ENCODE results near the gene KIF26A. TPM values are rescaled to one million over a fixed set of nuclear protein-coding genes. Genes with fewer than 3 reads are reported as not detected.

The KIF26A gene
- total and polyA plus RNA-seq, 2 donors (not counting 1 experiment from before 2014, with no cell fraction given), result 0.15 TPM; not detected in 1

DNA sequence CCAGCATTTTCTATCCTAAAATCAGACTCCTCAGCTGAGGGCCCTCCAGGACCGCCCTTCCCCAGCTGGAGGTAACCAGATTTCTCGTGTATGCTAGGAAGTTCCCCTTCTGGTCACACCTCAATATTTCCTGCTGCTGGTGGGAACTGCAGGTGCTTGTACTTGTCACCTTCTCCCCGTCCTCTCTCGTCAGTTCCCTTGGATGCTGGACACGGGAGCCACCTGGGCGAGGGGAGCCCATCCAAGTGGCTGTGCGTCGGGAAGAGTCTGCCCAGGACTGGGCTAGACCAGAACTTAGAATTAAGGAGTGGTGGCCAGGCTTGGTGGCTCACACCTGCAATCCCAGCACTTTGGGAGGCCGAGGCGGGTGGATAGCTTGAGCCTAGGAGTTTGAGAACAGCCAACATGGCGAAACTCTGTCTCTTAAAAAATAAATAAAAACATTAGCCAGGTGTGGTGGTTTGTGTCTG lies 23.2 kb upstream of the KIF26A start:
- Histone ChIP-seq H3K9me3 (ENCODE audit: control extremely low read depth in 1 of 3, control insufficient read depth in 2 of 3, insufficient read depth in 1 of 3, low read length in 2 of 3) (peaks cover 0 to 10% (median 0%) of the 10 kb centered on the region in 3 donors), H3K36me3 (replicated peaks in 1 of 2; ENCODE audit: control extremely low read depth in 1 of 2, control insufficient read depth in 1 of 2, extremely low read depth in 1 of 2, insufficient read depth in 2 of 2, low read length in 1 of 2) (no peaks in the 10 kb centered on the region), H3K27ac (ENCODE audit: low read length in 2 of 2) (no peak overlapping the region), H3K79me2 (ENCODE audit: control insufficient read depth, insufficient read depth, low read length) (no peaks in the 10 kb centered on the region), H2AFZ (ENCODE audit: insufficient read depth, low read depth, low read length, poor library complexity, severe bottlenecking) (no peak overlapping the region), H3K9ac (ENCODE audit: low read length) (no peak overlapping the region), H3K4me3 (ENCODE audit: control extremely low read depth in 1 of 5, extremely low read depth in 1 of 5, insufficient read depth in 1 of 5, low read depth in 2 of 5, low read length in 4 of 5) (no peak overlapping the region), H4K20me1 (ENCODE audit: control insufficient read depth, insufficient read depth, low read length, poor library complexity, severe bottlenecking) (no peaks in the 10 kb centered on the region), H3K4me2 (replicated peaks; ENCODE audit: low read depth, low read length, poor library complexity, severe bottlenecking) (no peak overlapping the region), H3K4me1 (ENCODE audit: control insufficient read depth in 2 of 2, insufficient read depth in 2 of 2, low read length in 2 of 2) (peaks cover 5% of the 10 kb centered on the region in 2 donors), H3K27me3 (replicated peaks in 1 of 4; ENCODE audit: control extremely low read depth in 1 of 4, control insufficient read depth in 3 of 4, insufficient read depth in 4 of 4, low read length in 3 of 4) (peaks cover 0 to 20% (median 5%) of the 10 kb centered on the region in 4 experiments)
- intact Hi-C loops (cut with micrococcal nuclease), result no loop called here
- DNase-seq (no peak), ATAC-seq (ENCODE audit: low read depth) (no peak)
- CTCF ChIA-PET, result no interaction called here
- H3K4me3 Mint-ChIP-seq, result no peak overlapping the region
- POLR2A ChIA-PET, result interaction anchor here (0.6 kb wide), 1 partner anchor 601 kb away, joined by 4 read pairs; no protein-coding TSS in a partner anchor
- peaks cover 8% of the 10 kb centered on the region for H3K4me1 Mint-ChIP-seq
- no peak overlapping the region for H3K27ac Mint-ChIP-seq
- 76% methylated on average over 9 of the region's 11 CpGs for WGBS (ENCODE audit: insufficient coverage)
- peaks cover 29% of the 10 kb centered on the region for H3K27me3 Mint-ChIP-seq
- H3K9me3 Mint-ChIP-seq (ENCODE audit: insufficient read depth), result no peaks in the 10 kb centered on the region
- TF ChIP-seq EZH2 (IDR thresholded peaks at IDR 0.05; ENCODE audit: borderline replicate concordance, insufficient read depth, low read depth, low read length, poor library complexity, severe bottlenecking), result no peak
- TF ChIP-seq, protein P1, sequence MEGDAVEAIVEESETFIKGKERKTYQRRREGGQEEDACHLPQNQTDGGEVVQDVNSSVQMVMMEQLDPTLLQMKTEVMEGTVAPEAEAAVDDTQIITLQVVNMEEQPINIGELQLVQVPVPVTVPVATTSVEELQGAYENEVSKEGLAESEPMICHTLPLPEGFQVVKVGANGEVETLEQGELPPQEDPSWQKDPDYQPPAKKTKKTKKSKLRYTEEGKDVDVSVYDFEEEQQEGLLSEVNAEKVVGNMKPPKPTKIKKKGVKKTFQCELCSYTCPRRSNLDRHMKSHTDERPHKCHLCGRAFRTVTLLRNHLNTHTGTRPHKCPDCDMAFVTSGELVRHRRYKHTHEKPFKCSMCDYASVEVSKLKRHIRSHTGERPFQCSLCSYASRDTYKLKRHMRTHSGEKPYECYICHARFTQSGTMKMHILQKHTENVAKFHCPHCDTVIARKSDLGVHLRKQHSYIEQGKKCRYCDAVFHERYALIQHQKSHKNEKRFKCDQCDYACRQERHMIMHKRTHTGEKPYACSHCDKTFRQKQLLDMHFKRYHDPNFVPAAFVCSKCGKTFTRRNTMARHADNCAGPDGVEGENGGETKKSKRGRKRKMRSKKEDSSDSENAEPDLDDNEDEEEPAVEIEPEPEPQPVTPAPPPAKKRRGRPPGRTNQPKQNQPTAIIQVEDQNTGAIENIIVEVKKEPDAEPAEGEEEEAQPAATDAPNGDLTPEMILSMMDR (IDR thresholded peaks at IDR 0.05), result no peak

DNA sequence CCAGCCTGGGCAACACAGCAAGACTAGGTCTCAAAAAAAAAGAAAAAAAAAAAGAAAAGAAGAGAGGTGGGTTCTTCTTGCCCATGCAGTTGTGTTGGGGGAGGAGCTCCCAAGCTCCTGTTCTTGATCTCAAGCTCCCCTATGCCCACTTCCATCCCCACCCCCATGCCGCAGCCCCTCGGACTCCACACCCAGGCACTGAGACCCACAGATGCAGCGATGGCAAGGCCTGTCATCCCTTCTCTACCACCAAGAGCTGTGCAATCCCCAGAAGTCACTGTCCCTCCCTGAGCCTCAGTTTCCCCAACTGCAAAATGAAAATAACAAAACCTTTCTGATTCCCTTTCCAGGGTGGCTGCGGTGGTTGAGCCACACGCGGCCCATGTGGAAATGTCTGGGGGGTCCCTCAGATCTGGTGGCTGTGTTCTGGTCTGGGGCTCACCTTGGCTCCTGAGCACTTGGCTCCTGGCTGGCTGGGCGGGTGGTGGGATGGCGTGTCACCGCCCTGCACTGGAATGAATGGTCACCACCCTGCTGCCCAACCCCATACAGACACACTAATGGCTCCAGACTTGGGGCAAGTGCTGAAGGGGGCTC lies 22.6 kb upstream of the KIF26A start:
- Mint-ChIP-seq H3K4me3 (peak overlapping the region; percentile 69), H3K9me3 (ENCODE audit: insufficient read depth) (no peaks in the 10 kb centered on the region), H3K4me1 (peaks cover 8% of the 10 kb centered on the region), H3K27me3 (peaks cover 33% of the 10 kb centered on the region), H3K27ac (no peak overlapping the region)
- ATAC-seq (ENCODE audit: low read depth) (no peak), DNase-seq (no peak)
- no peak overlapping the region for H3K27ac ChIP-seq (ENCODE audit: low read length in 2 of 2)
- no peak overlapping the region for H2AFZ ChIP-seq (ENCODE audit: insufficient read depth, low read depth, low read length, poor library complexity, severe bottlenecking)
- H4K20me1 ChIP-seq (ENCODE audit: control insufficient read depth, insufficient read depth, low read length, poor library complexity, severe bottlenecking), result no peaks in the 10 kb centered on the region
- TF ChIP-seq, protein P1 (IDR thresholded peaks at IDR 0.05), result no peak
- TF ChIP-seq EZH2 (IDR thresholded peaks at IDR 0.05; ENCODE audit: borderline replicate concordance, insufficient read depth, low read depth, low read length, poor library complexity, severe bottlenecking), result no peak
- CTCF ChIA-PET, result no interaction called here
- peaks cover 5% of the 10 kb centered on the region in 2 donors for H3K4me1 ChIP-seq (ENCODE audit: control insufficient read depth in 2 of 2, insufficient read depth in 2 of 2, low read length in 2 of 2)
- H3K4me3 ChIP-seq (ENCODE audit: control extremely low read depth in 1 of 5, extremely low read depth in 1 of 5, insufficient read depth in 1 of 5, low read depth in 2 of 5, low read length in 4 of 5), result peak overlapping the region in 2 of 5 experiments; percentile 39 to 40
- H3K9me3 ChIP-seq (ENCODE audit: control extremely low read depth in 1 of 3, control insufficient read depth in 2 of 3, insufficient read depth in 1 of 3, low read length in 2 of 3), result peaks cover 0 to 10% (median 0%) of the 10 kb centered on the region in 3 donors
- POLR2A ChIA-PET, result no interaction called here
- H3K4me2 ChIP-seq (replicated peaks; ENCODE audit: low read depth, low read length, poor library complexity, severe bottlenecking), result peak overlapping the region; percentile 77
- intact Hi-C loops (cut with micrococcal nuclease), result no loop called here
- no peaks in the 10 kb centered on the region for H3K79me2 ChIP-seq (ENCODE audit: control insufficient read depth, insufficient read depth, low read length)
- WGBS (ENCODE audit: insufficient coverage), result 97% methylated on average over 5 of the region's 9 CpGs
- H3K36me3 ChIP-seq (replicated peaks in 1 of 2; ENCODE audit: control extremely low read depth in 1 of 2, control insufficient read depth in 1 of 2, extremely low read depth in 1 of 2, insufficient read depth in 2 of 2, low read length in 1 of 2), result no peaks in the 10 kb centered on the region
- H3K27me3 ChIP-seq (replicated peaks in 1 of 4; ENCODE audit: control extremely low read depth in 1 of 4, control insufficient read depth in 3 of 4, insufficient read depth in 4 of 4, low read length in 3 of 4), result peaks cover 0 to 20% (median 5%) of the 10 kb centered on the region in 4 experiments
- H3K9ac ChIP-seq (ENCODE audit: low read length), result no peak overlapping the region
